HG02852 (cell line): ENCODE data around the gene C11orf21.
"Not testable (repeated sequence)": the region's sequence is repeated elsewhere in the genome, so short reads cannot be mapped to it uniquely, and the experiment has no call there.

Source experiments
- ATAC-seq: cut with Tn5 transposase; IDR thresholded peaks from one replicate; pipeline ENCODE4 v1.9.1; 2021; ENCODE audit warnings: mild to moderate bottlenecking, moderate library complexity; ENCODE audit not compliant: unreplicated experiment

Gene C11orf21

DNA sequence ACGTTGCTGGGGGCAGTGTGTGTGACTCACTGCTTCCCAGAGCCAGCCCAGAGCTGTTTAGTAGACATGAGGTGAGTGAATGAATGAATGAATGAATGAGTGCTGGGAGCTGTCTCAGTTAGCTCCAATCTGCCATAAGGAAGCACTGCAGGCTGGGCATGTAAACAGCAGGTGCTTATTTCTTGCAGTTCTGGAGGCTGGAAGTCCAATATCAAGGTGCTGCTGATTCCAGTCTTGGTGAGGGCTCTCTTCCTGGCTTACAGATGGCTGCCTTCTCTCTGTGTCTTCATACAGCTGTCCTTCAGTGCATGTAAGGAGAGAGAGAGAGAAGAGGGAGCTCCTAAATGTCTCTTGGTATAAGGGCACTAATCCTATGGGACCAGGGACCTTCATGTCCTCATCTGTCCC lies 4.1 kb downstream of the C11orf21 start:
- no peak for ATAC-seq

DNA sequence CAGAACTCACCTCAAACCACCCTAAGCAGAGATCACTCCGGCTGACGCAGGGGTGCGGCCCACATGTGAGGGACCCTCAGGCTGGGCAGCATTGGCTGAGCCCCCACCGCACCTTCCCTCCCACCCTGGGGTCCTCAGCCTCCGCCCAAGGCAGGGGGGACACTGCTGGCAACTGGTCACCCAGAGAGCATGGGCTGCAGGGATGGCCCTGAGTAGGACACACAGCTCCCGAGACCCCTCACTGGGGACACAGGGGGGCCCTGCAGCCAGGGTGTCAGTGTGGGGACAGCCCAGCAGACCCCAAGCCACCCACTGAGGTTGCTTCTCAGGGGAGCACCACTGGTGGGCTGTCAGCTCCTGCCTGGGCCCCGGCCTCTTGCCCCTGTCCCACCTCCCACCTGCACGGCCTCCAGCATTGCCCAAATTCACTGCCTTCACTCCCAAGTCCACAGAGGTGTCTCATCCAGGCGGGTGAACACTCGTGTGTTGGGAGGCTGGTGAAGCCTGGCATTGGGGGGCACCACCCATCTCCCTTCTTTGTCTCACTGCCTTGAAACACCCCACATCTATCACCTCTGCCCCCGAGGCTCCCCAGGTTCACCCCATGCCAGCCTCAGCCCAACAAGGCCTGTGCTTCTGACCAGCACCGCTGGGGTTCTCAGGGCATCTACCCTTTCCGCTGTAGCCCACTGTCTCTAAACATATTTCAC lies 4.7 kb downstream of the C11orf21 start:
- ATAC-seq = no peak

DNA sequence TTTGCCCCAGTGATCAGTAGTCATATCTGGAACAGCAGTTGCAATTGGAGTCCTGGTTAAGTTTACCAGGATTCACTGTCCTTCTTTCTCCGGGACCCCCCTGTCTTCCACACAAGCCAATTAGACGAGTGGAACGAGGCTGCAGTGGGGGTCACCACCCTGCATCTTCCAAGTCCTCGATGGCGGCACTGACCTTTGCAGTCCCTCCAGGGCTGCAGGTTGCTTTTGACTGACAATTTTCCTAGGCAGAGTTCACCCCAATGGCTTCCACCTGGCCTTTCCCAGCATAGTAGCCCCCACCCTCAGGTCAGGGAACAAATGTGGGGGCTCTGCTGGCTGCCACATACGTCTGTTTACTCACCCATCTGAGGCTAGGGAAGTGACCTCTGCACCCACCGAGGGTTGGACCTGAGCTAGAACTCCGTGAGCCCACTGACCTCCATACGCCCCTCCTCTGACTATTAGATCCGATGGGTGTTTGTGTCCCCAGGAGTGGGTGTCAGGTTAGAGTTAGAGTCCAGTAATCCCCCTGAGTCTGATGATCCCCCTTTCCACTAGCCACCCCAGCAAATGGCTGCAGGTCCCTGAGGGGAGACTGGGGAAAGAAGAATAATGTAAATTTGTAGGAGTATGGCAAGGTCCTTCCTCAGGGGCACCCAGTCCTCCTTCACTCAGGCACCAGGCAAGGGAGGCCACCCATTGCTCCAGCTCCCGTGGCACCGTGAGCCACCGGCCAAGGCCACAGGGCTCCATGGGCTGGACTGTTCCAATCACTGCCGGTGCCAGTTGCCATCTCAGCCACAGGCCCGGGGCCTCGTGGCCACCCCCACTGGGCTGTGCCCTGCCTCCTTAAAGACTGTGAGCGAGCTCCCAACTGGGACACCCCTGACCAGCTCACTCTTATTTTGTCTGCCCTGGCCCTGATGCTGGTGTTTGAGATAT lies 5.5 kb downstream of the C11orf21 start:
- ATAC-seq = no peak

DNA sequence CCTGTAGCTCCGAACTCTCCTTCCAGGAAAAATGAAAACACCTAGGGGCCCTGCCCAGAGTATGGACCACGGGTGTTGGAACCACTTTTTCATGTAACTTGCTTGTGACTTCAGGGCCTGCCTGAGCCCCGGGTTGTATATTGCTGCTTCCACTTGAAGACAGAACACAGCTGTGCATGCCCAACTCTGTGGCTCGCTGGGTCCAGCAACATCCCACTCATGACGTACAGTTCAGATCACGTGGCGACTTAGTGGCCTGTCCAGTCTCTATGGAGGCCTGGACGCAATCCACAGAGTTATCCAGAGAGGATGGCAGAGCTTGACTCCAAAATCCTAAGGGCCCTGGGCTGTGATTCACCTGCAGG lies 6.8 kb downstream of the C11orf21 start:
- ATAC-seq = no peak

DNA sequence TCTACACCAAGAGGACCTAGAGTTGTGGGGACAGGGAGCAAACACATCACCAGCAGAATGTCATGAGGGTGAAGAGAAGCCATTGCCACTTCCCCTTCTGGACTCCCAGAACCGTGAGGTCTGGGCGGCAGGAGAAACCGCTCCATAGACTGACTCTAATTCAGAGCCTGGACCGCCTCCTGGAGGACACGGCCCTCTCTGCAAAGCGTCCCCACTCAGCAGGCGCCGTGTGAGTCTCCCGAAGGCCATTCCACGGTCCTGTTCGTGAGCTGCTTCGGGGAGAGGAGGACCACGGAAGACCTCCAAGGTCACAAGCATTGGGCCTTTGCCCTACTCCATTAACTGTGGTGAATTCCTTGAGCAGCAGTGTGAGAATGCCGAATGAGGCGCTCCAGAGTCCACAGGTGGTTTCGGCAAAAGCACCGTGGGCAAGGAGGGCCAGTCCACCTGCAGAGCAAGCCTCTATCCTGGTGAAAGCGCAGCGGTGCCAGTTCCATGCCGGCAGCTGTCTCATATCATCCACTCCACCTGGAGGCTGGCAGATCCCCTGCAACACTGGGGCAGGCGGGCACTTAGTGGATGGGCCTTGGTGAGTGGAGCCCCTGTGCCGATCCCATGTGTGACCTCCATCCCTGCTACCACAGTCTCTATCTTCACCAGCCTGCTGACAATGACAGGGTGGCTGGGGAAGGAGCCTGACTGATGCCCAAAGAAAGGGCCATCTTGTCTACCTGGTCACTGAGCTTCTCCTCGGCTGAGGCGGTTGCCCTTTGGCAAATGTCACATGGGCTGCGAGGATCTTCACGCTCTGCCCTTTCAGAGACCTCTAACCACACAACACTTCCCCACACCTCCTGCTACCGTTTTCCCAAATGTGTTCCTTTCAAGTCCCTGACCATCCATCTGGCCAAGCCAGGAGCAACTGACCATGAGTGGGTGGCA lies 7.5 kb downstream of the C11orf21 start:
- ATAC-seq = no peak

DNA sequence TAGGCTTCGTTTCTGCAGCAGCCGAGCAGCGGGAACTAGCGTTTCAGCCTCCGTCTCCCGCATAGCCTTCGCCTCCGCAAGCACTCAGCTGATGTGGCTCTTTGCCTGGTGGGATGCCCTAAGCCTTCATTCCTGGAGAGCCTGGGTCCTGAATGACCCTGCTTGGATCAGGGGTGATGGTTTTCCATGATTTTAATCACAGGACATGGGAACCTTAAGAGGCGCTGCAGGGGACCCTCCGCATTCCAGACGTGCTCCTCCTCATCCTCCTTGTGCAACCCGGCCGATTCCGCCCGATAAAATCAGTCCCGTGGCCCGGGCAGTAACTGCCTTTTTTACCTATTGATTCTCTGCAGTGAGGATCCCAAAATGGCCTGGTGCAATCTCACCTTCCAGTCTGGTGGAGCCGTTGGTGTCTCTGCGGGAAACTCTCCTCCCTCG lies 8.2 kb downstream of the C11orf21 start:
- no peak for ATAC-seq

DNA sequence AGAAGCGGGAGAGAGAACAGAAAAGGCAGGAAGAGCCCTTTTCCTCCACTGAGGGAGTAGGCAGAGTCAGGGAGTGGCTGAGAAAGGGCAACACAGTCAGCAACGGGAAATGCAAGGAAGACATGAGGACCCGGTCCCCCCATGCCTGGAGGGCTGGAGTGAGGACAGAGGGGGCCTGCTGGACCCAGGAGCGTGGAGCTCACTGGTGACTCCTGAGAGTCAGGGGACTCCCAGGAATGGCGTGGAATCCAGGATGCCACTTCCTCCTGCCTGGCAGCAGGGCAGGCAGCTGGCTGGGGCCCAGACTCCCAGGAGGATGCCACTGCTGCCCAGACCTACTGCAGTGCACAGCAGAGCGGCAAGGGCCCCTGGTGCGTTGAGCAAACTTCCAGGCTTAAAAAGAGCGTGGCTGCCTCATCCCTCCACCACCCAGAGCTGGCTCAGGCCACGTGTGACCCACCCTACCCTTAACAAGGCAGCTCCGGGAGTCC lies 11.3 kb downstream of the C11orf21 start:
- ATAC-seq = no peak

DNA sequence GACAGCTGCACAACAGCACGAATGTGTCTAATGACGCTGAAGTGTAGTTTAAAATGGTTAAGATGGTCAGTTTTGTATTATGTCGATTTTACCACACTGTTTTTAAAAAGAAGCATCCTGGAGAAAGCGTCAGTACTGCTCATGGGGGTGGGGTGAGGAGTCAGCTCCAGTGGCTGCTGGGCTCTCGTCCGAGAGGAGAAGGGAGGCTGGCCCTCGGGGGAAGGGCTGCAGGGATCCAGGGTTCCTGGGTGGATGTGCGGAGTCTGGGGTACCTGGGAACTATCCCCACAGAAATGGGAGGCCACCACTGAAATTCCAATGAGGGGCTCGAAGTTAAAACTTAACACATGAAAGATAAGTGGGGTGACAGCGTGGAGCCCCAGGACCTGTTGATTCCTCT lies 11.9 kb downstream of the C11orf21 start:
- ATAC-seq = no peak

DNA sequence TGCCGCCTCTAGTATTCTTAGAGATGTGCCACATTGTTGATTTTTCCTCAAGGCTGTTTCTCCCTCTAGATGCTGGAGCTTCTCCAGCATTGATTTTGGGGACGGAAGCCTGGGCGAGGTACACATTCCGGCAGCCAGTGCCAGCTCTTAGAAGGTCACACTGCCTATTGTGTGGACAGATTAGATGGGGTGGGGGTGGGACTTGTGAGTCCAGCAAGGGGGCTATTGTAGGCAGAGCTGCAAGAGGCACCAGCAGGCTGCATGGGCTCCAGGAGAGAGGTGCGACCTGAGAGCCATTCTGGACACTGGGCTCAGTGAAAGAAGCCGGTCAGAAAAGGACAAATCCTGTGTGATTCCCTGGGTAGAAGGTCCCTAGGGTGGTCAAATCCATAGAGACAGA lies 12.4 kb downstream of the C11orf21 start:
- no peak for ATAC-seq

DNA sequence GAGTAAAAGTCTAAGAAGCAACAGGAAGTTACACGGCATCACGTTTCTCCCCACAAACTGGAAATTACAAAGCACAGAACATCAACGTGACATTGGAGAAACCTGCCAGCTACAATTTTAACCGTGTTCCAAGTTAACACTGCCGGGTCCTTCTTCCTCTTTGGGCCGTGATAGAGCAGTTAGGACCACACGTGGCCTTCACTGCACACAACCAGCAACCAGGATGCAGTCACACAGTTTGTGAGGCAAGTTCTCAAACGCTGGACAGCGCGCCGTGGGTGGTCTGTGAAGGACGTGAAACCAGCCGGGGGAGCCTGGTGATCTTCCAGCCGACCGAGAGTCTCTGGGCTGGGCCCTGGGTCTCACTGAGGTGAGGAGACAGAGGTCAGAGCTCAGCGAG lies 14.6 kb downstream of the C11orf21 start:
- no peak for ATAC-seq

DNA sequence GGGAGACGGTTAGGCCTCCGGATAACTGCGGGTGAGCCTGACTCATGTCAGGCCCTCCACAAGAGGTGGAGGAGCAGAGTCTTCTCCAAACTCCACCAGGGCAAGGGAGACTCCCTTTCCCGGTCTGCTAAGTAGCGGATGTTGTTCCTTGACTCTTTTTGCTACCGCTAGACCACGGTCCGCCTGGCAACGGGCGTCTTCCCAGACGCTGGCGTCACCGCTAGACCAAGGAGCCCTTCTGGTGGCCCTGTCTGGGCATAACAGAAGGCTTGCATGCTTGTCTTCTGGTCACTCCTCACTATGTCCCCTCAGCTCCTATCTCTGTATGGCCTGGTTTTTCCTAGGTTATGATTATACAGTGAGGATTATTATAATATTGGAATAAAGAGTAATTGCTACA lies 15.4 kb downstream of the C11orf21 start:
- not testable (repeated sequence) for ATAC-seq

DNA sequence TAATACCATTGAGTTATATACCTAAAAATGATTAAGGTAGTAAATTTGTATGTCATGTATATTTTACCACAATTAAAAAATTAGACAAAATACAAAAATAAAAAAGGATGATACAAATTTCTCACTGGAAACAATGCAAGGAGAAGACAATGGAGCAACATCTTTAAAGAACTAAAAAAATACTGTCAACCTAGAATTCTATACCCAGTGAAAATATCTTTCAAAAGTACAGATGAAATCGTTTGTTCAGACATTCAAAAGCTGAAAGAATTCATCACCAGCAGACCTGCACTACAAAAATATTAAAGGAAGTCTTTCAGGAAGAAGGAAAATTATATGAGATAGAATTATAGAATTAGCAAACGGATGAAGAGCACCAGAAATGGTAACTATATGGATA lies 21.5 kb downstream of the C11orf21 start:
- ATAC-seq = no peak

DNA sequence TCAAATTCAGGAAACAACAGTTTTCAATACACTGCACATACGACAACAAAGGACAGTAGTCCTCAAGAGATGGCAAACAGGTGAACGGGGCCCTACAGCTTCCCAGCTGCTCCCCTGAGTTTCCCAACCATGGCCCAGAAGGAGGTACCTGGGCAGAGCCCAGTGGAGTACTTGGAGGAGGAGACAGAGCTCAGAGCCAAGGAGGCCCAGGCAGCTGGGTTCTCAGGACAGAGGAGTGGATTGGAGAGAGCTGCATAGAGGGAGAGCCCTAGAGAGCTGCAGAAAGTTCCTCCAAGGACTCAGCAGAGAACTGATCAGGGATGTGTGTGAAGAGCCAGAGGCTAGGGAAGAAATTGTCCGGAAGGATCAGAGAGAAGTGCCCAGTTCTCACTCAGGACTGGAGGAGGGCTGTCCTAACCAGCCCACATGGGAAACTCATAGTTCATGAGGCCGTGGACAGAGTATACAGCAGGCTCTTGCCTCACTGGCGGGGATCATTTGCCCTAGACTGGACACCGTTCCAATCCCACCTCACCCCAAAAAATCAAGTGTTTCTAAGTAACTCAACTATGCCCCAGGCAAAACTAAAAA lies 23.7 kb downstream of the C11orf21 start:
- no peak for ATAC-seq

DNA sequence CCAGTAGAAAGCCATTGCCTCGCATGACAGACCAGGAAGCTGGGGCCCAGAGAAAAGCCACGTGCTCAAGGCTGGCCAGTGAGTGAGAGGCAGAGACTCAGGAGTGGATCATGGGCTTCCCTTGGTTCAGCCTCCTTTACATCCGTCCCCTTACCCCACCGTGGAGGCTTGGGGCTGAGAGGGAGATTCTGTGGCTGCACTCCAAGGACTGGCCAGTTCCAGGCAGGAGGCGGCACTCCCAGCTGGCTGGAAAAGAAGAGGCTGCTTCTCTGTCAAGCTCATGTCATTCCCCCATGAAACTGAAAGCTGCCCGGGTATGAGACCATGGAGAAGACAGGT lies 24.7 kb downstream of the C11orf21 start:
- ATAC-seq = no peak

DNA sequence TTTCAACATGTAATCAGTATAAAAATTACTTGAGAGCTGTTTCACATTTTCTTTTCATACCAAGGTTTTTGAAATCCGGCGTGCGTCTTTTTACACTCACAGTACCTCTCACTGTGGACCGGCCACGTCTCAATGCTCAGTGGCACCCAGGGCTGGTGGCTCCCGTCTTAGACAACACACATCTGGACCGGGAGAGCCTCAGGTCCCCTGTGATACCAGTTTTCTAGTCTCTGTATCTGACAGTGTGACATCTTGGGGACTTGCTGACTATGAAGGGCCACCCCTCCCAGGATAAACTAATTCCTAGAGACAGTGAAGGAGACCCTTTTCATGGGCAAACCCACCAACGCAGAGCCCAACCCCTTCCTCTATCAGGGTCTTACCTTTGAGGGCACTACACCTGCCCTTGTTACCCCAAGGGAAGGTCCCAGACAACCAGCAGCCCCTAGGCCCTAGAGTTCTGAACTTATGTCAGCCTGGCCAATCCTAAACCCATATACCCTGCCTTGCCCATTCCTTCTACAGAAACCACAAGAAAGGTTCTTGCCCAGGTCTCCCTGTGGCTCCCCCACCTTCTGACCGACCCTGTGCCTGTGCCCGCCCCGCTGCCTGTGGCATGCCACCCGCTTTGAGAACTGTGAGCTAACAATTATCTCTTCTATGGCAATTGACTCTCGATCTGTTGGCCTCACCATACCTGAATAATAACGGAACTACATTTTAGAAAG lies 25.3 kb downstream of the C11orf21 start:
- no peak for ATAC-seq

DNA sequence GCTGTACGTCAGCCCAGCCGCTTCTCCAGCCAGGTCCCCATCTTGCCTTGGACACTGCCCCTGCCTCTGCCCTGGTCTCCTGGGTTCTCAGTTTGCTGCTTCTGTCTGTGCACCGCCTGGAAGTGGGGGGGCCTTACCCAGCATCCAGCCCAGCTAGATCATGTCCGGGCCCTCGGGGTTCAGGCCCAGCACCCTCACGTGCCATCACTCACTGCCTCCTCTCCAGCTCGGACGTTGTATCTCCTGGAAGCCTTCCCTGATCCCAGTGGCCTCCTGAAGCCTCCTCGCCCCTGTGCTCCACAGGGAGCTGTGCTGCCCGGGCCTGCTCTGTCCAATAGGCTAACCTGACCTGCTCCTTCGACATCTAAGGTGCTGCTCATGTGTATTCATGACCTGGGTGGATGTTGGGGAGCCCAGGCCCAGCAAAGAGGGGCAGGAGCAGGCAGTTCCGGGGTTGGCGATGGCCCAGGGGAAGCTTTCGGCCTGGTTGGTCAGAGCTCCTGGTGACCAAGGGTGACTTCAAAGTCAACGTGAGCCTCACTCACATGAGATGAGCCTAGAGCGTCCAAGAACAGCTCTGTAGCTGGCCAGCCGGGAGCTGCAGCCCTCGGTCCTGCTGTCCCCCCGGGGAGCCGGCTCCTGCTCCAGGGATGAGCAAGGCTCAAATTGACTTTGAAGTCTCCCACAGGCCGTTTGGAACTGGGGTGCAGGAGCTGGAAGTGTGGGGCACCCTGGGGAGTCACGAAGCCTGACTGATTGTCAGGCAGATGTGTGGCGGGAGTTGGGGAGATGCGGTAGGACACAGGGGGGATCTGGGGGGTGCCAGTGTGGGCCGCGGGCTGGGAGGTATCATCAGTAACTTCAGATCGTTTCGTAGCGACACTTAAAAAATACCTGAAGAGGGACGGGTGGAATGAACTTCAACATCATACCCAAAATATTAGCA lies 26.1 kb downstream of the C11orf21 start:
- no peak for ATAC-seq

DNA sequence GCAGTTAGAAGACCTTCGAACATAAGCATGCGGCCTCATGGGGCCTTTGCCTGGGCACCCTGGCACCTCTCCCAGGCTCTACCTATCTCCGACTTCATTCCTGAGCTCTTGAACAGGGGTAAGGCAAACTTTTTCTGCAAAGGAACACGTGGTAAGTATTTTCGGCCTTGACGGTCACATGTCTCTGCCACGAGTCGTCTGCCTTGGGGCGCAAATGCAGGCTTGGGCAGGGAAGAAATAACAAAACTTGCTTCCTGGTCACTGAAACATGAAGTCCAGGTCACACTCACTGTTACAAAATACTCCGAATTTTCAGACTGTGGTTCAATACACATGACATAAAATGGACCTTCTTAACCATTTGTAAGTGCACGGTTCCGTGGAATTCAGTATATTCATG lies 27.9 kb downstream of the C11orf21 start:
- no peak for ATAC-seq

DNA sequence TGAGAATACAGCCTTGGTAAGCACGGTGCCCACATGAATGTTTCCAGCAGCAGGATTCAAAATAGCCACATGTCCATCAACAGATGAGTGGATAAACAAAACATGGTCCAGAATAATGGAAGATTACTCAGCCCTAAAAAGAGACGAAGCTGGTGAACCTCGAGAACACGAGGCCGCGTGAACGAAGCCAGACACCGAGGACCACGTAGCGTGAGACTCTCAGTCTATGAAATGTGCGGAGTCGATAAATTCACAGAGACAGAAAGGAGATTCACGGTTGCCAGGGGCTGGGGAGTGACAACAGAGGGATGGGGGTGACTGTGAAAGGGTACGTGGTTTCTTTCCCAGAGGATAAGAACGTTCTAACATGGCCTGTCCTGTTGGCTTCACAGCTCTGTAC lies 28.4 kb downstream of the C11orf21 start:
- ATAC-seq = no peak

DNA sequence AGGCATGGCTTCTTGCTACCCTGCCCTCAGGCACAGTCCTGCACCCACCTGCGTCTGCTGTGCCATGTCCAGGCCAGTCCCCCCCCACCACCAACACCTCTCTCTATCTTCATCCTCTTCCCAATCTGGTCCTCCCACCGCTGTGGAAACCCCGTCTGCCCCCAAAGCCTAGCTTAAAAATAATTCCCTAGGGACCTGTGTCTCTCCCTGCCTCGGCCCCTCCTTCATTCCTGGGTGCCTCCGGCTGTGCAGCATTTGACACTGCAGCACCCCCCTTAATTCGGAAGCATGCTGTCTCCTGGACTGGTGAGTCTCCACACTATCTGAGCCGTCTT lies 28.8 kb downstream of the C11orf21 start:
- ATAC-seq = no peak
